HG03045 (cell line): ENCODE results near the gene PSKH1.
"Not testable (repeated sequence)": the region's sequence is repeated elsewhere in the genome, so short reads cannot be mapped to it uniquely, and the experiment has no call there.

Experiments
- ATAC-seq: cut with Tn5 transposase; IDR thresholded peaks from one replicate; pipeline ENCODE4 v1.9.1; 2021; ENCODE audit warnings: mild to moderate bottlenecking, moderate library complexity; ENCODE audit not compliant: unreplicated experiment

Gene PSKH1

DNA sequence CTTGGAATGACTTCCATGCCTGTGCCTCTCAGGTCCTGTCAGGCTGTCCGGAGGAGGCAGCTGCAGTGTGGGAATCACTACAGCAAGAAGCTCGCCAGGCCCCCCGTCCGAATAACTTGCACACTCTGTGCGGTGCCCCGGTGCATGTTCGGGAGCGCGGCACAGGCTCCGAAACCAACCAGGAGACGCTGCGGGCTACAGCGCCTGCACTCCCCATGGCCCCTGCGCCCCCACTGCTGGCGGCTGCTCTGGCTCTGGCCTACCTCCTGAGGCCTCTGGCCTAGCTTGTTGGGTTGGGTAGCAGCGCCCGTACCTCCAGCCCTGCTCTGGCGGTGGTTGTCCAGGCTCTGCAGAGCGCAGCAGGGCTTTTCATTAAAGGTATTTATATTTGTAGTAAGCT lies 7.1 kb upstream of the PSKH1 start:
- ATAC-seq = no peak

DNA sequence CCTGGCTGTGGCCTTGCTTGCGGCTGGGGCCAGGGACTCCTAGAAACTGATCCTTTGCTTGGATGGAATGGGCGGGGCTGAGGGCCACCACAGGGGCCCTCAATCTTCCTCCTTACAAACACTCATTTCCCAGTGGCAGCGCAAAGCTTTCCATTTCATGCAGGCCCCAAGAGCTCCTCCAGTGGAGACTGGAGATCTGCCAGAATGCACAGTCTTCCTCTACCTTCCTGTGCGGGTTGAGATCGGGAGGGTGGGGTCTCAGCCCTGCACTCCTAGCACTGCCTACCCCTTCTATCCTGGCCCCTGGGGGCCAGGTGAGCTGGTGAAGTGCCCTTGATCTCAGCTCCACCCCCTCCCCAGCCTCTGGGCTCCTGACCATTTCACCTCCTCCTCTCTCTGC lies 6.7 kb upstream of the PSKH1 start:
- no peak for ATAC-seq

DNA sequence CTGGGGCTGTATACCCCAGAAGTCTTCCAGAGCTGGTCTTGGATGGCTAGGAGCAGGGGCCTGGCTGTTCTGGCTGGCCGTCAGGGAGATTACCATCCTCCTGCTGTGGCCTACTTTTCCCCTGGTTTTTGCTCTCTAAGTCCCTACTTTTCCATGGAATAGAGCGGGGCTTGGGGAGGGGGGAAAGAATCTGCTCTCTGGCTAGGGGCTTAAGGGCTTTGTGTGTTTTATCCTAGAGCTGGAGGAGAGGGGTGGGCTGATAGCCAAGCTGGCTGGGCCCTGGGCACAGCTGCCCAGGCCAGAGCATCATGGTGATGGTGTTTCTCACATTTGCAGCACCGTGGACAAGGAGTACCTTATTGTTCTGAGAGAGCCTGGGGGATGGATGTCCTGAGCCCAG lies 4.7 kb upstream of the PSKH1 start:
- ATAC-seq = no peak

- no peak for ATAC-seq
These were observed 679 bp upstream of the PSKH1 start for GRCh38 chr16:67892375-67892774.

- ATAC-seq = no peak
These were observed 817 bp downstream of the PSKH1 start for GRCh38 chr16:67893743-67894399.

DNA sequence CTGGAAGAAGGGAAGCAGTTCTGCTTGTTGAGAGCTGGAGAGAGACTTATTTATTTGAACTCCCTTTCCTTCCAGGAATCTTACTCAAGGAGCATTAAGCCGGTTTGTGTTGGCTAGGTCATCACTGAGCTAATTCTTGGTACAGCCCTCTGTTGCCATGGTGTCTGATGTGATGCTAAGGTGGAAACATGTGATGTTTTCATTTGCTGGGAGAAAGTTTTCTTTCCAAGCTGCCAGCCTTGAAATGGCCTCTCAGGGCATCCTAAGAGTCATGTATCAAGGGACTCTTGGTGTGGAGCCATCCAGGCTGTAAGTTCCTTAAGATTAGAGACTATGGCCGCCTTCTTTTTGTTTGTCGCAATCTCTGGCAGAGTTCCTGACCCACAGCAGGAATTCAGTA lies 4.2 kb downstream of the PSKH1 start:
- ATAC-seq = no peak

DNA sequence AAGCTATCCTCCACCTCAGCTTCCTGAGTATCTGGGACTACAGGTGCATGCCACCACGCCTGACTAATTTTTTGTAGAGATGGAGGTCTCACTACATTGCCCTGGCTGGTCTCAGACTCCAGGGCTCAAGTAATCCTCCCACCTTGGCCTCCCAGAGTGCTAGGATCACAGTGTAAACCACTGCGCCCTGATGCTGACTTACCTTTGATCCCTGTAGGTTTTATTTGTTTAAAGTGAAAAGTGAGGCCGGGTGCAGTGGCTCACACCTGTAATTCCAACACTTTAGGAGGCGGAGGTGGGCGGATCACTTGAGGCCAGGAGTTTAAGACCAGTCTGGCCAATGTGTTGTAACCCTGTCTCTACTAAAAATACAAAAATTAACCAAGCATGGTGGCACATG lies 8.7 kb downstream of the PSKH1 start:
- ATAC-seq = no peak

DNA sequence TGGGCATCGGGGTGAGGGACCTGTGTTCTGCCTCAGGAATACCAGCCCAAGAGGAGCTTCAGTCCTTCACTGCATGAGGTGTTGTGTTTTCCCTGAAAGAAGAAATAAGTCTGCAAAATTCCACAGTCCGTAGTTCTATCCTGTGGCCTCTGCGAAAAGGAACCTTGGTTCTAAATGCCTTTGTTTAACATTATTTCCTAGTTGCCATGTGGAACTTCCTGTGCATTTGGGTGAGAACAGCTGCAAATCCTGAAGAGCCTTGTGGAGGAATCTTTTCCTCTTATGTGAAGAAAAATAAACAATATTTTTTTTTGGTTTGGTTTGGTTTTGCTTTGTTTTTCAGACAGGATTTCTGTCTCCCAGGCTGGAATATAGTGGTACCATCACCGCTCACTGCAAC lies 9.8 kb downstream of the PSKH1 start:
- no peak for ATAC-seq

- ATAC-seq = no peak
These were observed 14.5 kb downstream of the PSKH1 start for GRCh38 chr16:67907397-67908180.

- ATAC-seq = no peak
These were observed 16.1 kb downstream of the PSKH1 start for GRCh38 chr16:67909056-67909742.

DNA sequence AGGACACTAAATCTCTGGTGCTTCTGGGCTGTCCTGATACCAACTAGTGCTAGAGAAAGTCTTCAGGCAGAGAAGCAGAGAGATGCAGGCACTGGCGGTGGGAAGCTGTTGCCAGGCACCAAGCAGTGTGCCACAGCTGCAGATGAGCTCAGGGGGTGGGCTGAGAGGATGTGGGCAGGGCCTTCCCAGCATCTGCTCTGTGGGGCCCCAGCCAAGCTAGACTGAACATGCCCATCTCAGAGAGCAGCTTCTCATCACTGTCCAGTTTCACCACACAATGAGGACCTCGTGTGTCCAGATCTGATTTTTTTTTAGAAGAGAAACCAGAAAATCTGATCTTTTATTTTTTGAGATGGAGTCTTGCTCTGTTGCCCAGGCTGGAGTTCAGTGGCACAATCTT lies 17.1 kb downstream of the PSKH1 start:
- peak; percentile 55 for ATAC-seq

DNA sequence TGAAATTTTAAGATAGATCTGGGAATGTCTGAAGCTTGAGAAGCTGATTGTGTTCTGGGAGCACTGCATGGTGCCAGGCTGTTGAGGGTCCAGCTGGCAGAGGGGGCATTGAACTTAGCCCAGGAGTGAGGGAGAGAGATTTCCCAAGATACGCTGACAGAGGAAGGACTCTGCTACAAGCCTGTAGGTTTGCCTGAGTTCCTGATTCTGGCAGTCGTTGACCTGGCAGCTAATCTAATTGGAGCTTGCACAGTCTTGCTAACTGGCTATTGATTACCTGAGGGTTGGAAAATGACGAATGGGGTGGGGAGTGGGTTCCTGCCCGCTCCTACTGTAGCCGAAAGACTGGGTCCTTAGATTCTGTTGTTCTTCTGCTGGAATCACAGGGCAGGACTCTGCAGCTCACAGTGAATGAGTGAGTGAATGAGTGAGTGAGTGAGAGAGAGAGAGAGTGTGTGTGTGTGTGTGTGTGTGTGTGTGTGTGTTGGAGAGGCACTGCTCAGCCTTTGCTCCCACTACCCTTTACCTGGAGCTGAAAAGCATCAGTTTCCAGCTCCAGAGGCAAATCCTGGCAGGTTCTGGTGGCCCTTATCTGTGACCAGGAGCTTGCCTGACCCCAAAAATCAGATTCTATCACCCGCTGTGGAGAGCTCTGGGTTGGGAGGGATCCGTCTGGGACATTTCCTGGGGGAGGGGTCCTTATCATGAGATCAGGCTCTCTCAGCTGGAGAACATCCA lies 21.9 kb downstream of the PSKH1 start:
- ATAC-seq = no peak

GRCh38 chr16:67915496-67915769 lies 22.4 kb downstream of the PSKH1 start:
- ATAC-seq = not testable (repeated sequence)

- no peak for ATAC-seq
These were observed 23.0 kb downstream of the PSKH1 start for GRCh38 chr16:67915831-67916723.

DNA sequence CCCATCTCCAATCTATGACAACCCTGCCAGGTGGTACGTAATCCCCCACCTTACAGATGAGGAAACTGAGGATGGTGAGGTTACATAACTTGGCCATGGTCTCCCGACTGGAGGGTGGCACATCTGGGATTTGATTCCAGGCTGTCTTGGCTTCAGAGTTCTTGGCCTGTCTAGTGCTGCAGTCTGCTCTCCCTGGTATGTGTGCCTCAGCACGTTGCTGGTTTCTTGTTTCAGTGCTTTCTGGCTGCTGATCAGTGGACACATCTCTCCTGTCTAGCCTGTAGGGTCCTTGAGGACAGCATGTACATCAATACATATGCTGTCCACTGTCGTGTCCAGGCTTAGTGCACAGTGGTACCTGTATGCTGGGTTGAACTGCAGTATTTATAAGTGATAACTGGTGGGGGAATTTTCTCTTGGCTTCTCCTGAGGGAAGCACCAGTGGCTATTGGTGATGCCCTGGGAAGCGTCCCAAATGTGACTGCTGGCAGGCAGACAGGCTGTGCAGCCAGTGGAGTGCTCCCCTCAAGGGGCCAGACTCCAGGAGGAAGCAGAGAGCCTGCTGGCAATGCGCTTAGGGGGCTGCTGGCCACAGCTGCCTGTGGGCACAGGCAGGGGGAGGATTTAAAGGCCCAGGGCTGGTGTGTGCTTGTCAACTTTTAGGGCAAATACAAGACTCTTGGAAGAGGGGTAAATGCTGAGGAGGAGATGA lies 24.2 kb downstream of the PSKH1 start:
- no peak for ATAC-seq

- ATAC-seq = no peak
These were observed 24.8 kb downstream of the PSKH1 start for GRCh38 chr16:67917852-67918236.

DNA sequence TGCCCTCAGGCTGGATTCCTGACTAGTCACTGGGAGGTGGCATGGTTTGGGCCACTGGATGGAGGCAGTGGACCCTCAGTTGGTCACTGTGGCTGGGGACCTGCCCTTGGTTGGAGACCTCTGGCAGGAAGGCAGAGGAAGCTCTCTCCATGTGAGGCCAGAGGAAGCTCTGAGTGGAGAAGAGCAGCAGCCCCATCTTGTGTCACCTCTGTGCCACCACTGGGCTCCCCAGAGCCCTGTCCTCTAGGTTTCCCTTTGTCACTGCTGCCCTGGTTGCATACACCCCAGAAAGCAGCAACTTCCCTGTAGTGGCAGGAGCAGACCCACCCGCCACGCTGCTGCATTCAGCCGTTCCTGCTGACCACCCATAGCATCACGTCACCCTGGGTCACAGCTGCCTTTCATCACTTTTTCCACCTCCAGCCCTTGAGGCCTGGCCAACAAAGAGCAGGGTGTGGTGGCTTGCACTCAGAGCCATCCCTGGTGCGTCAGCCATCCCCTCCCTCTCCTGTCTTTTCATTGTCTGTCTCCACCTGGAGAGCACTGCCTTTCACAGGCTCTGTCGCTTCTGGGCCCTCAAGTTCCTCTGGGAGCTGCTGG lies 26.7 kb downstream of the PSKH1 start:
- no peak for ATAC-seq

GRCh38 chr16:67922221-67922620 lies 29.2 kb downstream of the PSKH1 start:
- no peak for ATAC-seq

DNA sequence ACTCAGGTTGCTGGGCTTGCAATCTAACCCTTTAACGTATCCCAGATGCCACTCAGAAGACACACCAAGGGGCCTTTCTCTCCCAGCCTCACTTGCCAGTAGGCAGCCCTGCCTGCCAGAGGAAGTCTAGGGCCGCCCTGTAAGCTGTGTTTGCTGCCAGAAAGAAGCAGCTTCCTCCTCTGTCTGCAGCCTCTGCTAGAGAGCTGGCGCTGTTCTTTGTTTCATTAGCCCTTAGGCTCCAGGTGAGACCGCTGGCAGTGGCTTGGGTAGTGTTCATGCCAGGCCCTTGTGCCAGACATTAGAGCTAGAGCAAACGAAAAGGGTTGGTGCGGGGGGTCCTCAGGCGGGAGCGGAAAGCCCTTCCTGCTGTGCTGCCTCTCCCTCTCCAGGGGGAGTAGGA lies 29.7 kb downstream of the PSKH1 start:
- ATAC-seq = no peak
